Measurements from ENCODE around the gene ZNF235.
"Not testable (repeated sequence)": the region's sequence is repeated elsewhere in the genome, so short reads cannot be mapped to it uniquely, and the experiment has no call there.

DNA sequence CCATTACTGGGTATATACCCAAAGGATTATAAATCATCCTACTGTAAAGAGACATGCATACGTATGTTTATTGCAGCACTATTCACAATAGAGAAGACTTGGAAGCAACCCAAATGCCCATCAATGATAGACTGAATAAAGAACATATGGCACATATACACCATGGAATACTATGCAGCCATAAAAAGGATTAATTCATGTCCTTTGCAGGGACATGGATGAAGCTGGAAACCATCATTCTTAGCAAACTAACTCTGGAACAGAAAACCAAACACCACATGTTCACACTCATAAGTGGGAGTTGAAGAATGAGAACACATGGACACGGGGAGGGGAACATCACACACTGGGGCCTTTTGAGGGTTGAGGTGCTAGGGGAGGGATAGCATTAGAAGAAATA is 51.4 kb downstream of the ZNF235 start:
- TF ChIP-seq EZH2phosphoT487 (IDR thresholded peaks at IDR 0.05; ENCODE audit: low read length); EZH2 (optimal IDR thresholded peaks at IDR 0.05; ENCODE audit: low read depth, low read length): not testable (repeated sequence)
